CD4-positive, CD25-positive, alpha-beta regulatory T cell (primary cell): ENCODE measurements around the gene HPS6. TPM values are rescaled to one million over a fixed set of nuclear protein-coding genes. Genes with fewer than 3 reads are reported as not detected.

ENCODE experiments used
- ATAC-seq, 2 donors: fragments of 150-1000 bp; cut with Tn5 transposase; one replicate each; pipeline ENCODE4 v1.10.0; 2021; ENCODE audit warnings: low read depth in 2 of 2, moderate number of reproducible peaks in 2 of 2, moderate library complexity in 1 of 2
- DNase-seq, 3 donors: peaks; one replicate each; pipeline versions ENCODE4 v3.0.0 to v3.0.0-alpha.2; 2012 to 2022; ENCODE audit warnings: mixed read lengths in 1 of 3
- H3K27ac ChIP-seq: one replicate; pipeline ENCODE4 v1.7.0; 2013; ENCODE audit warnings: mild to moderate bottlenecking, low read length; ENCODE audit not compliant: insufficient read depth, poor library complexity, severe bottlenecking
- H3K27me3 ChIP-seq: one replicate; pipeline ENCODE4 v1.7.0; 2013; ENCODE audit warnings: low read length; ENCODE audit not compliant: control insufficient read depth, insufficient read depth
- H3K36me3 ChIP-seq: one replicate; pipeline ENCODE4 v1.7.0; 2013; ENCODE audit warnings: mild to moderate bottlenecking, low read length, moderate library complexity; ENCODE audit not compliant: control insufficient read depth, insufficient read depth
- H3K4me1 ChIP-seq: 2 replicates; pipeline ENCODE4 v1.7.0; 2013; ENCODE audit warnings: mild to moderate bottlenecking, low read length; ENCODE audit not compliant: insufficient read depth, control insufficient read depth, poor library complexity, severe bottlenecking
- H3K4me3 ChIP-seq: one replicate; pipeline ENCODE4 v1.7.0; 2013; ENCODE audit warnings: low read depth, mild to moderate bottlenecking, low read length, moderate library complexity
- H3K9me3 ChIP-seq, 2 experiments: 1 replicate in 1 of 2; 2 replicates in 1 of 2; pipeline ENCODE4 v1.7.0; 2013; ENCODE audit warnings: low read length in 2 of 2, mild to moderate bottlenecking in 1 of 2, moderate library complexity in 1 of 2; ENCODE audit not compliant: control insufficient read depth in 2 of 2
- H3K27ac Mint-ChIP-seq, 3 donors: one replicate each; pipeline ENCODE4 v1.8.0; 2020 to 2022; ENCODE audit warnings: mild to moderate bottlenecking in 3 of 3, mixed read lengths in 3 of 3, moderate library complexity in 2 of 3
- H3K27me3 Mint-ChIP-seq: one replicate; pipeline ENCODE4 v1.8.0; 2022; ENCODE audit warnings: mild to moderate bottlenecking, mixed read lengths
- H3K36me3 Mint-ChIP-seq: one replicate; pipeline ENCODE4 v1.8.0; 2020; ENCODE audit warnings: mixed read lengths
- H3K4me1 Mint-ChIP-seq, 4 donors: one replicate each; pipeline ENCODE4 v1.8.0; 2020 to 2022; ENCODE audit warnings: mixed read lengths in 4 of 4, mild to moderate bottlenecking in 1 of 4
- H3K4me3 Mint-ChIP-seq, 4 donors: one replicate each; pipeline ENCODE4 v1.8.0; 2020 to 2022; ENCODE audit warnings: mild to moderate bottlenecking in 4 of 4, mixed read lengths in 4 of 4, moderate library complexity in 3 of 4
- H3K9me3 Mint-ChIP-seq, 7 donors: one replicate each; pipeline ENCODE4 v1.8.0; 2020 to 2022; ENCODE audit warnings: mixed read lengths in 7 of 7, mild to moderate bottlenecking in 3 of 7, moderate library complexity in 2 of 7
- polyA plus RNA-seq, 4 donors: library from polyadenylated mRNA; unstranded; fragments of 300-500 nt; fragmentation: Illumina TruSeq; gene quantifications; one replicate each; pipeline ENCODE4 v1.2.3, GENCODE V29; 2021
- total RNA-seq: library from RNA; stranded (reverse); gene quantifications from one replicate; pipeline ENCODE4 v1.2.3, GENCODE V29; 2022

Gene HPS6
- total and polyA plus RNA-seq, 5 donors from 2014 or later, result 15.8 to 36.2 (median 28.7) TPM

DNA sequence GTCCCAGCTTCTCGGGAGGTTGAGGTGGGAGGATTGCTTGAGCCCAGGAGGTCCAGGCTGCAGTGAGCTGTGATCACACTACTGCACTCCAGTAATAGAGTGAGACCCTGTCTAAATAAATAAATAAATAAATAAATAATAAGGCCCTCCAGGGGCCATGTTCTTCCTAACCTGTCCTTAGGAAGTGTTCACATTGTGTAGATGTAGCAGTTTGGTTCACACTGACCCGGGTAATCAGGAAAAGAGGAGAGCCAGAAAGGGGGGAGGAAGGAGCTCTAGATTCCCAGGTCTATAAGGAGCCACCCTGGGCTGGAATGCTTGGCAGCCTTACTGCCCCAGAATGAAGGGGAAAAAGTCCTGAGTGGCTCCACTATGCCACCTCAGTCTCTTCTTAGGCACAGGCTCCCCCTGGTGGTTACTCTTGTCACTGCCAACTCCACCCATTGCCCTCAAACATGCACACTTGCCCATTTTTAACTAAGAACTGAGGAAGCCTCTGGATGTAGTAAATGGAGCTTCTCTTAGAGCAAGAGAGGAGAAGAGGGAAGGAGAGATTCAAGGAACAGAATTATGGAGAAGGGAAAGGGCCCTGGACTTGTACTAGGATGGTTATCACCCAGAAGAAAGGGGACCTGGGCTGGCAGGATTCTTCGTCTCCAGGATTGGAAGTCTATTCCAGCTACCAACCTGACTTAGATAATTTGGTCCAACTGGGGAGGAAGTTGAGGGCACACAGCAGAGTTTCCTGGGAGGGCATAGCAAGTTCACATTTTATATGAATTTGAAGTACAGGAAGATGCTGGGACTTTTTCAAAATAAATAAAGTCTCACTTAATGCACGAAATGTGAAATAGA, 7.8 kb downstream of the HPS6 start:
- no peaks in the 10 kb centered on the region for H3K27me3 Mint-ChIP-seq
- no peak overlapping the region for H3K4me3 Mint-ChIP-seq
- peaks cover 0 to 2% (median 0%) of the 10 kb centered on the region in 7 donors for H3K9me3 Mint-ChIP-seq
- no peaks in the 10 kb centered on the region for H3K9me3 ChIP-seq
- H3K27ac ChIP-seq, result no peak overlapping the region
- H3K27ac Mint-ChIP-seq, result peak overlapping the region in 1 of 3 donors; percentile 26
- H3K27me3 ChIP-seq, result no peaks in the 10 kb centered on the region
- peaks cover 0 to 15% (median 3%) of the 10 kb centered on the region in 4 donors for H3K4me1 Mint-ChIP-seq
- H3K36me3 Mint-ChIP-seq, result no peaks in the 10 kb centered on the region
- H3K4me1 ChIP-seq, result peaks cover 8% of the 10 kb centered on the region
- DNase-seq (peak; percentile 66 to 85 (median 79)), ATAC-seq (peak; percentile 79 to 87)
- peaks cover 5% of the 10 kb centered on the region for H3K36me3 ChIP-seq
- no peak overlapping the region for H3K4me3 ChIP-seq

DNA sequence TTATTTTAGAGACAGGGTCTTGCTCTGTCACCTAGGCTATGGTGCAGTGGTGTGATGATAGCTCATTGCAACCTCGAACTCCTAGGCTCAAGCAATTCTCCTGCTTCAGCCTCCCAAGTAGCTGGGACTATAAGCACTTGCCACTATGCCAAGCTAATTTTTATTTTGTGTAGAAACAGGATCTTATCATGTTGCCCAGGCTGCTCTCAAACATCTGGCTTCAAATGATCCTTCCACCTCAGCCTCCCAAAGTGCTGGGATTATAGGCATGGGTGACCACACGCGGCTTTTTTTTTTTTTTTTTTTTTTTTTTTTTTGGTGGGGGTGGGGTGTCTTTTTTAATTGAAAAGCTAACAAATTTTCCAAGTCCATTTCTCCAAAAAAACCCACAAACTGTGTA, 18.4 kb downstream of the HPS6 start:
- Mint-ChIP-seq H3K27me3 (no peaks in the 10 kb centered on the region), H3K4me3 (no peak overlapping the region), H3K36me3 (peaks cover 3% of the 10 kb centered on the region), H3K4me1 (peaks cover 0 to 3% (median 0%) of the 10 kb centered on the region in 4 donors), H3K9me3 (no peaks in the 10 kb centered on the region), H3K27ac (no peak overlapping the region)
- Histone ChIP-seq H3K9me3 (no peaks in the 10 kb centered on the region), H3K36me3 (peaks cover 2% of the 10 kb centered on the region), H3K4me1 (no peaks in the 10 kb centered on the region), H3K27me3 (no peaks in the 10 kb centered on the region), H3K4me3 (no peak overlapping the region), H3K27ac (no peak overlapping the region)
- DNase-seq (no peak), ATAC-seq (no peak)

DNA sequence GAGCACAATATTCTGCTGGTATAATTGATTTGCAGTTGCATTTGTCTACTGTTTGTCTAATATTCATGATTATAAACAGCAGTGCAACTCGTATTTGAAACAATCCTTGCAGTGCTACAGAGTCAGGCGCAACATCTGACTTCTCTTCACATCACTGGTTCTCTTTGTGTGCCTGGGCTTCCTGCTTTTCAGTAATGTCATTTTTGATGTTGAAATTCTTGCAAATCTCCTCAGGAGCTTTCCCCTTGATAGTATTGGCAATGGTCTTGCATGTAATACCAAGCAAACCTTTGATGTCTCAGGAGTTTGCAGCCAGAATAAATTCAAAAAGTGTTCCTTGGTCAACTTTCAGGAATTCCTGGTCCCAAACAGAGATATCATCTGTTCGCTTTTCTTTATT, 20.2 kb downstream of the HPS6 start:
- Mint-ChIP-seq H3K4me3 (no peak overlapping the region), H3K27me3 (no peaks in the 10 kb centered on the region), H3K4me1 (peaks cover 0 to 3% (median 0%) of the 10 kb centered on the region in 4 donors), H3K36me3 (peaks cover 4% of the 10 kb centered on the region), H3K27ac (no peak overlapping the region), H3K9me3 (no peaks in the 10 kb centered on the region)
- H3K27ac ChIP-seq, result no peak overlapping the region
- ATAC-seq (no peak), DNase-seq (no peak)
- H3K4me1 ChIP-seq, result no peaks in the 10 kb centered on the region
- H3K9me3 ChIP-seq, result no peaks in the 10 kb centered on the region
- H3K36me3 ChIP-seq, result peaks cover 2% of the 10 kb centered on the region
- no peak overlapping the region for H3K4me3 ChIP-seq
- H3K27me3 ChIP-seq, result no peaks in the 10 kb centered on the region

DNA sequence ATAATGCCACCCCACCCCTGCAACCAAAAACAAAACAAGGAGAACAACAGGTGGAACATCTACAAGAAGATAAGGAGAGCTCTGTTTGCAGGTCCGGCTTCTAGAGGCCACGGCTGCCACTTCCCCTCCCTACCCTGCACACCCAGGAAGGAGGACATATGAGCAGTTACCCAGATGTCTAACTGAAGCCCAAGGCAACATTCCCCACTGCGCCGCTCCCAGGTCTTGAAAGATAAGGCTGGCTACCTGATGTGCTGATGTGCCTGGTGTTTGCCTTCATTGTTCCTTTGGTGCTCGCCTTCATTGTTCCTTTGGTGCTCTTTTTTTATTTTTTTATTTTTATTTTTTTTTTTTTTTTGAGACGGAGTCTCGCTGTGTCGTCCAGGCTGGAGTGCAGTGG, 21.0 kb downstream of the HPS6 start:
- Histone ChIP-seq H3K36me3 (peaks cover 2% of the 10 kb centered on the region), H3K4me1 (no peaks in the 10 kb centered on the region), H3K9me3 (no peaks in the 10 kb centered on the region), H3K4me3 (no peak overlapping the region), H3K27ac (no peak overlapping the region), H3K27me3 (no peaks in the 10 kb centered on the region)
- Mint-ChIP-seq H3K9me3 (no peaks in the 10 kb centered on the region), H3K27ac (peak overlapping the region in 1 of 3 donors; percentile 42), H3K27me3 (no peaks in the 10 kb centered on the region), H3K36me3 (peaks cover 10% of the 10 kb centered on the region), H3K4me1 (peaks cover 0 to 3% (median 0%) of the 10 kb centered on the region in 4 donors), H3K4me3 (no peak overlapping the region)
- ATAC-seq (no peak), DNase-seq (no peak)

DNA sequence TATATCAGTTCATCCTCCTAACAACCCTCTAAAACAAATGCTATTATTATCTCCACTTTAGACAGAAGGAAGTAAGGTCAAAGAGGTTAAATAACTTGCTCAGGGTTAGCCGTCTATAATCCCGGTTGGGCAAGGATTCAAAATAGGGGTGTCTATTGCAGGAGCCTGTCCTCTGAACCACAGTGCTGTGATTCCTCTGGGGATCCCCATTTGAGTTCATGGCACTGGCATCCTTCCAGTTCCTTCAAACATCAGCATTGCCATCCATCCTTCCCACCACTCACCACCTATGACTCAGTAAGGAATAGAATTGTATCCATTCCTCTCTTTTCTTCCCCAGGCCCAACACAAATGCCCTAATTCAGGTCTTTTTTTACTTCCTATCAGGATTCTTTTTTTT, 25.6 kb downstream of the HPS6 start:
- Mint-ChIP-seq H3K27ac (peak overlapping the region in 2 of 3 donors; percentile 23 to 54), H3K9me3 (no peaks in the 10 kb centered on the region), H3K36me3 (peaks cover 13% of the 10 kb centered on the region), H3K27me3 (no peaks in the 10 kb centered on the region), H3K4me3 (no peak overlapping the region), H3K4me1 (peaks cover 0 to 3% (median 0%) of the 10 kb centered on the region in 4 donors)
- no peak overlapping the region for H3K27ac ChIP-seq
- no peaks in the 10 kb centered on the region for H3K4me1 ChIP-seq
- H3K4me3 ChIP-seq, result no peak overlapping the region
- no peaks in the 10 kb centered on the region for H3K9me3 ChIP-seq
- no peak for ATAC-seq
- no peaks in the 10 kb centered on the region for H3K27me3 ChIP-seq
- DNase-seq, result no peak
- H3K36me3 ChIP-seq, result no peaks in the 10 kb centered on the region

DNA sequence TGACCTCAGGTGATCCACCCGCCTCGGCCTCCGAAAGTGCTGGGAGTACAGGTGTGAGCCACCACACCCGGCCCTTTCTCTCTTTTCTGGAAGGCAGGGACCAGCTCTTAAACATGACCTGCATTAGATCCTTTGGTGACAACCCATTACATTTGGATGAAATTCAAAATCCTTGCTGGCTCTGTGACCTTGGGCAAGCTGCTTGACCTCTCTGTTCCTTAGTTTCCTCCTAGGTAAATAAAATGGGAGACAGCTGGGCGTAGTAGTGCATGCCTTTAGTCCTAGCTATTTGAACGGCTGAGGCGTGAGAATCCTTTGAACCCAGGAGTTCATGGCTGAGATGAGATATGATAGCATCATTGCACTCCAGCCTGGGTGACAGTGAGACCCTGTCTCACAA, 31.3 kb downstream of the HPS6 start:
- H3K4me3 Mint-ChIP-seq, result no peak overlapping the region
- Histone ChIP-seq H3K36me3 (no peaks in the 10 kb centered on the region), H3K27me3 (no peaks in the 10 kb centered on the region), H3K27ac (no peak overlapping the region), H3K4me1 (no peaks in the 10 kb centered on the region), H3K9me3 (no peaks in the 10 kb centered on the region), H3K4me3 (no peak overlapping the region)
- no peaks in the 10 kb centered on the region for H3K4me1 Mint-ChIP-seq
- H3K27ac Mint-ChIP-seq, result no peak overlapping the region
- no peaks in the 10 kb centered on the region for H3K9me3 Mint-ChIP-seq
- H3K36me3 Mint-ChIP-seq, result peaks cover 13% of the 10 kb centered on the region
- no peaks in the 10 kb centered on the region for H3K27me3 Mint-ChIP-seq
- no peak for DNase-seq
- ATAC-seq, result no peak

DNA sequence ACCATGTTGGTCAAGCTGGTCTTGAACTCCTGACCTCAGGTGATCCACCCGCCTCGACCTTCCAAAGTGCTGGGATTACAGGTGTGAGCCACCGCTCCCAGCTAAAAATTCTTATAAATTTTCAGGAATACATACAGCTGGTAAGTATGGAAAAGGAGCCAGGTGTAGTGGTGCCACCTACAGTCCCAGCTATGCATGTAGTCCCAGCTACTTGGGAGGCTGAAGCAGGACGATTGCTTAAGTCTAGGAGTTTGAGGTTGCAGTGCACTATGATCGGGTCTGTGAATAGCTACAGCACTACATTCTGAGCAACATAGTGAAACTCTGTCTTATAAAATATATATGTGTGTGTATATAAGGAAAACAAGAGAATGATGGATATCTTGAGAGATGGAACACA, 36.0 kb downstream of the HPS6 start:
- no peaks in the 10 kb centered on the region for H3K9me3 ChIP-seq
- DNase-seq (no peak), ATAC-seq (no peak)
- H3K36me3 ChIP-seq, result no peaks in the 10 kb centered on the region
- no peak overlapping the region for H3K27ac Mint-ChIP-seq
- H3K4me1 ChIP-seq, result peaks cover 3% of the 10 kb centered on the region
- H3K4me3 ChIP-seq, result no peak overlapping the region
- peaks cover 5 to 16% (median 10%) of the 10 kb centered on the region in 4 donors for H3K4me1 Mint-ChIP-seq
- no peak overlapping the region for H3K27ac ChIP-seq
- H3K36me3 Mint-ChIP-seq, result peaks cover 10% of the 10 kb centered on the region
- no peaks in the 10 kb centered on the region for H3K27me3 ChIP-seq
- no peak overlapping the region for H3K4me3 Mint-ChIP-seq
- no peaks in the 10 kb centered on the region for H3K27me3 Mint-ChIP-seq
- H3K9me3 Mint-ChIP-seq, result no peaks in the 10 kb centered on the region

DNA sequence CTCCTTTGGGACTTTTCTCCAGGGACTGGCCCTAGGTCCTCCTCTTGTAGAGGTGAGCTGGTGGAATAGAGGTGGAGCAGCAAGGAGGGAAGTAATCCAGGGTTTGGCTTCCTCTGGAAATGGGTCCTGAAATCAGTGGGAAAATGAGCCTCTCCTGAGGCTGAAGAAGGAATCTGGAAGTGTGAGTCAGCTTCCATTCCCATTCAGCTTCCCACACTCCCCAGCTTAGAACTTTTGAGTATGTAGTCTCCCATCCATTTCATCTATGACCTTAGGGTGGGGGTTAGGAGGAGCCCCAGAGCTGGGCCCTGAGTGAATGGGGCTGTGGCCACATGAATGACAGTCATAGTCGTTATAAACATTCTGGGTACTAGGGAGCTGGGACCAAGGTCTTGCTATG, 37.3 kb downstream of the HPS6 start:
- Mint-ChIP-seq H3K4me3 (no peak overlapping the region), H3K36me3 (peaks cover 7% of the 10 kb centered on the region), H3K4me1 (peaks cover 5 to 21% (median 10%) of the 10 kb centered on the region in 4 donors), H3K27ac (no peak overlapping the region), H3K9me3 (no peaks in the 10 kb centered on the region), H3K27me3 (no peaks in the 10 kb centered on the region)
- no peaks in the 10 kb centered on the region for H3K27me3 ChIP-seq
- ATAC-seq (no peak), DNase-seq (no peak)
- H3K4me3 ChIP-seq, result no peak overlapping the region
- H3K36me3 ChIP-seq, result peaks cover 8% of the 10 kb centered on the region
- no peak overlapping the region for H3K27ac ChIP-seq
- H3K4me1 ChIP-seq, result peaks cover 3% of the 10 kb centered on the region
- H3K9me3 ChIP-seq, result no peaks in the 10 kb centered on the region
